Glomerular endothelial cell (primary cell): ENCODE data around the gene ZNF236. TPM values are rescaled to one million over a fixed set of nuclear protein-coding genes. Genes with fewer than 3 reads are reported as not detected.

Source experiments
- DNase-seq: peaks from one replicate; pipeline ENCODE4 v3.0.0-alpha.2; 2011; ENCODE audit warnings: low read depth, low spot score; ENCODE audit errors: extremely low read depth
- total RNA-seq: library from RNA; depleted of rRNA; stranded (reverse); fragments of >200 nt; gene quantifications from 2 replicates; pipeline ENCODE4 v1.2.3, GENCODE V29; 2015

The ZNF236 gene
- total RNA-seq, 1 donor from 2014 or later: 8.8 TPM

DNA sequence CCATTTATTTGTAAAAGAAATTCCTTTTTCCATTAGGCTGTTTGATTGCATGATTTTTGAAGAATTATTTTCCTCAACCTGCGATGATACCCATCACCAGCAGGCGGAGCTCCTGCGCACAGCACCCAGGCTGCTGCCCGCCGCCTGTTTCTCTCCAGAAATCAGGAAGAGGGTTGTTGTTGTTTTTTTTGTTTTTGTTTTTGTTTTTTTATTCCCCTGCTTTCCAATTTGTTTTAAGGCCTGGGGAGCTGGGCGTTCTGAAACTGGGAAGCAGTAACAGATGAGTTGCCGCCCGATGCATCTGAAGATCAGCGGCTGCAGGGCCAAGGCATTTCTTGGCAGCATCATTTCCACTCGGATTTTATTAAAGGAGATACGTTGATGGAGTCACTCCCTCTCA lies 178.2 kb downstream of the ZNF236 start:
- DNase-seq: peak; percentile 7

GRCh38 chr18:77001041-77001440 lies 178.7 kb downstream of the ZNF236 start:
- no peak for DNase-seq

DNA sequence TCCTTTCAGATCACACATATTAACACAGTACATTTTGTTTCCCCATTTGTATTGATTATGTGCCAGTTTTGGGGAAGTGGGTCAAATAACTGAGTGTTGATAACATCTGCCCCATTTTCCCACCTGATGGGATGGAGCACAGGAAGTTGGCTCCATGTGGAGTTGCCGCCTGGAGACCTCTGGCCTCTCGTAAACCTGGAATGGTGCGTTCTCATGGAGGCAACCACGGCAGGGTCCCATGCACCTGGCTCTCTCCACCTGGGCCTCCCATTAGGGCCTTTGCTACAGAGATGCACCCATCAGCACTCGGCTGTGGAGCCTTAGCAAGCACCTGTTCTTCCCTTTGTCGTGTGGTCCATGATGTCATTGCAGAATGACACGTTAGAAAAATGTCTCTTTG lies 179.6 kb downstream of the ZNF236 start:
- DNase-seq: no peak

DNA sequence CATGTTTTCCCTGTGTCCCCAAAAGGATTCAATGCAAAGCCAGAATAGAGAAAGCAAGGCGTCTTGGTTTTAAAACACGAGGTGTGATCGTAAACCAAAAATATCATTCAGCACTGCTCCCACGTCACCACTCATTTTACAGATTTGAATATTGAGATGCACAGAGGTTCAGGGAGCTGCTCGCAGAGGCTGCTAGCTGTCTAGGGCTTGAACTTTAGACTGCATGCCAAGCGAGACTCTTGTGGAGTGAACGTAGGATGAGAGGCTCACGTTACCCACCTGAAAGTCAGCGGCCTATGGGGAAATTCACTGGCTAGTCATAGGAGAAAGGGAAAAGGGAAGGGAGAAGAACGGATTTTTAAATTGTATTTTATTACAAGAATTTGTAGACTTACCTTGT lies 180.1 kb downstream of the ZNF236 start:
- no peak for DNase-seq

GRCh38 chr18:77003316-77003715 lies 181.0 kb downstream of the ZNF236 start:
- no peak for DNase-seq

DNA sequence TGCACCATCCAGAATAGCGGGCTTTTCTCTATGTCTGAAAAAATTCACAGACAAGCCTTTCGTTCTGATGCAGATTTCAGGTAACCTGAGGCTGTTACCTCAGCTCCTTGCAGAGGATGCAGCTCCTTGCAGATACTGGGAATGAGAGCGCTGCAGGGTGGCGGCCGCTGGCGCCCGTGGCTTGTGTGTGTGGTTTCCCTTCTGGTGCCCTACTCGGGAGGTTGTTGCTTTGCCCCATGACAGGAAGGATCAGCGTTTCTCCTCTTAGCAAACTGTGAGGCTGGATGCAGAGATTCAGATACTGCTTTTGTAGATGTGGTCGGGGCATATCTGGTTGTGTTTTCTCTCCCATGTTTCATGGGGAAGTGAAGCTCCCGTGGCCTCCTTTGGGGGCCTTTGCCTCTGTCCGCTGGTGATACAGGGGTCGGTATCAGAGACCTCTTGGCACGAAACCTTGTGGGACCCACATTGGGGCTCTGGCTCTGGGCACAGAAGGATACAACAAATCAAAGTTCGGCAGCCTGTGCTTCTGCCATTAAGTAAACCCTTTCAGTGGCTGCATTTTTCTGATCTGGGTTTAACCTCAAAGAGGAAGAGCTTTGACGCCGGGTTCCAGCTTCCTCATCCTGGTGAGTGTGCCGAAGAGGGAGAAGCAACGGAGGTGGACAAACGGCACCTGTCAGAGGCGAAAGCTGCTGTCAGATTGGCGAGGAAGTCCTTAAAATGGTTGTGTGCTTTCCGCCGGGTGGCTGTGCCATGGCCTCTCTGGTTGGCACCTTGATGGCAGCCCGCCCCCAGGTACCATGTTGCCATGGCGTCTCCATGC lies 182.4 kb downstream of the ZNF236 start:
- no peak for DNase-seq

GRCh38 chr18:77005651-77006195 lies 183.4 kb downstream of the ZNF236 start:
- DNase-seq: no peak

DNA sequence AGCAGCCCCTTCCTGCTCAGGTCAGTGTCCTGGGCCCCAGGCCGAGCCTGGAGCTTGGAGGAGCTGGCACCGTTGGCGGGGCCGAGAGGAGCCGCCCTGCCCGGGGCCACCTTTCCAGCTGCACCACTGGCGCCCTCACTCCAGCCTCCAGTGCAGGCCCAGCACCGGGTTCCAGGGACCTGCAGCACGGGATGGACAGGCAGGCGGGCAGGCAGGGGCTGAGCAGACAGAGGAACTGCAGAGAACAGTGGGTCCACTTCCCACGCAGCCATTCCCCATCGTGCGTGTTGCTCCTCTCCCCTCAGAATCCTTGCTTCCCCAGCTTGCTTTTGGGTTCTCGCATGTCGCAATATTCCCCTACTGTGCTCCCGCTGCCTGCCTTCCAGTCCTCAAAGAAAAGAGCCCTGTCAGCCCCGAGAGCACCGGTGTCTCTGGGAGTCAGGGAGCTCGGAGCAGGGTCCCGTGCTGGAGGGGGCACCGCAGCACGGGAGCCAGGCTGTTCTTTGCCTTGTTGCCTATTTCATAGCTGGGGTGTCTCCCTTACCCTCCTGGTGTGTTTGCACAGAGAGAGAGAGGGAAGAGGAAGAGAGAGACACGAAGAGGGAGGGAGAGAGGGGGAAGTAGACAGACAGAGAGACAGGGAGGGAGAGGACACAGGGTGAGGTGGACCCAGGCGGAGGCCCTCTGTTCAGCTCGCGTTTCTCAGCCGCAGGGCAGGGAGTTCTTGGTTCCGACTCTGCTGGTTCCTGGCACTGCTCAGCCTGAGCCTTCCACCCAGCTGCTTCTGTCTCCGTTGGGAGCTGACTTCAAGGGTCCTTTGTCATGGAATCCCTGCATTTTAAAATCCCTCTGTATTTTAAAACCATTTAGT lies 184.2 kb downstream of the ZNF236 start:
- no peak for DNase-seq

DNA sequence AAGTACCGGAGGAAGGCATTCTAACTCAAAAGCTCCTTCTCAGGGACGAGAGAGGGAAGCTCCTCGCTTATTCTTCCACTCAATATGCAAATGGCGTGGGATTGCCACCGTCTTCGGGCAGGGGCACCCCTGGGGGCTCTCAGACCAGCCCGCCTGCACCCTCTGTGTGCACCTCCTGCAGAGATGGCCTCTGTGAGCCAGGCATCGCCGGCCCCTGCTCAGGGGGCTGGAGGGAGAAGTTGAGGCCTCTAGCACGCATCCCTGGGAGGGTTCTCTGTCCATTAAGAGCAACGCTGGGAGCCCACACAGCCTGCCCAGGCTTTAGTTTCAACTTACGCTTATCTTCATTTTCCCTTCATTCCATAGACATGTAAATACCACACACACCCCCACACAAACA lies 184.9 kb downstream of the ZNF236 start:
- DNase-seq: no peak

DNA sequence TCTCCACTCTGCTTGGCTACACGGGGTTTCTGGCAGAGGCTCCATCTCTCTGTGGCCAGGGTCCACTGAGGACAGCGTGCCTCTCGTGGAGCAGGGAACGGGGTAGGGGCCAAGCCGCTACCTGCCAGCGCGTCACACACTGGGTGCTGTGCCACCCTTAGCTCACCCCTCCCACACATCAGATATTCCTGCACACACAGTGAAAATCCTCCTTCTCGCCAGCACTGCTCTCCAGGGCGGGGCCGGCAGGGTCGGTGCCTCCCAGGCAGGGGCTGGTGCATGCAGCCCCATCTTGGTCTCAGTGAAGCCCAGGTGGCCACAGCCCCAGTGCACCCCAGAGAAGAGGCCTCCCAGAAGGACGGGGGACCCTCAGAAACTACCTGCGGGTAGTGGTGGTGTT lies 185.6 kb downstream of the ZNF236 start:
- no peak for DNase-seq

DNA sequence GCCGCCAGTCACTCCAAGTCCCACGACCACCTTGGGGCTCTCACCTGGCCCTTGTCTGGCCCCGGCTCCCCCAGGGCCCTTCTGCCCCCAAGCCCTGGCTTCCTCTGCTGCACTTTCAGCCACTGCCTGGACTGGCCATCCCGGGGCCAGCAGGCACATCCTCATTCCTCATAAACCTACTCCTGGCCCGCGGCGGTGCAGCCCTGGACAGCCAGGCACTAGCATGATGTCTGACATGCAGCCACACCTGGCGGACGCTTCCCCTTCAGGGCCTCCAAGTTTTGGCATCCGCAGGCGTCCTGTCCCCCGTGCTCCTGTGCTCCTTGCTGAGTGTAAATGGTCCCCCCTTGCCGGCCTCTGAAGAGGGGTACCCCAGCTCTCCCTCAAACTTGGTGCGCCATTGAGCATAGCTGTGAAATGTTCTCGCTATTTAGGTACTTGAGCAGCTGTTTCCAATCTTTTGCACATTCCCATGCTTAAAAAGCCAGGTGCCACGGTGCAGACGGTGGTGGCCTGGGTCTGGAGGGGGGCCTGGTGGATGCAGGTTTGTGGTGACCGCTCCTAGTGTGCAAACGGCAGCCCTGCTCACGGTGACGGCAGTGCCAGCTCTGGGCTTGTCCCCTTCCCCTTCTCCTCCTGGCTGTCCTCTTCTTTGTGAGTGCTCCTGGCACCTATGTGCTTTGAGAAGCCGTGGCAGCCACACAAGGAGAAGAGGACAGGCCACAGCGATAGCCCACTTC lies 186.4 kb downstream of the ZNF236 start:
- no peak for DNase-seq

GRCh38 chr18:77009675-77010074 lies 187.3 kb downstream of the ZNF236 start:
- DNase-seq: no peak

- DNase-seq: no peak
Observed at GRCh38 chr18:77012120-77012519, 189.8 kb downstream of the ZNF236 start.

GRCh38 chr18:77012806-77013541 lies 190.6 kb downstream of the ZNF236 start:
- no peak for DNase-seq

GRCh38 chr18:77013811-77014521 lies 191.6 kb downstream of the ZNF236 start:
- DNase-seq: no peak

DNA sequence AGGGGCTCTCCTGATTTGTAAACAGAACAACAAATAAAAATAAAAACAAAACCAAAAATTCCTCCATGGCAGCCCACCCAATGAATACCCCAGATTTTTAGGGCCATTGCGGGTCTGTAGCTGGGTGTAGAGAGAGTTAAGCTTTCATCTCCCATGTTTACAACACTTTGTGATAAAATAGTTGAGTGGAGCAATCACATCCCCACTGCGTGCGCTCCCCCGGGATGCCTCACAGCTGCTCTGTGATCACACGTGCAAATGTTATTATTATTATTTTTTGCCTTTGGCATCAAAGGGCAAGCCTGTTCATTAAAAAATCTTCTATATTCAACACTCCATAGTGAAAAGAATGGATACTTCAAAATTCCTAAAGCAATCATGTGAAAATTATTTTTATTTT lies 192.2 kb downstream of the ZNF236 start:
- no peak for DNase-seq

DNA sequence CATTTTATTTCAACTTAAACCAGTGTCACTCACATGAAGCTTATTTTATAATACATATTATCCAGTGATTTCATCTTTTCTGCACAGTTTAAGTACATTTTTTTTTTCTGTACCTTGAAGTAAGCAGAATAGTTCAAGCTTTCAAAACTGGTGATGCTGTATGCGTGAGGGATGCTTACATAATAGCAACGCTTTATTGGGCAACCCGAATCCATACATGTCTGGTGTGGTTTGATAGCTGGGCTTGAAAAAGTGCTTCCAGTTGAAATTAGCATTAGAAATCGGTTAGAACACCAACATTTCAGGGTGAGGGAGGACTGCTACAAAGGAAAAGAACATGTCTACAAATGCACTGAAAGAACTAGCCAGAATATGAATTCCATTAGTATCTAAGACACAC lies 192.8 kb downstream of the ZNF236 start:
- DNase-seq: no peak

DNA sequence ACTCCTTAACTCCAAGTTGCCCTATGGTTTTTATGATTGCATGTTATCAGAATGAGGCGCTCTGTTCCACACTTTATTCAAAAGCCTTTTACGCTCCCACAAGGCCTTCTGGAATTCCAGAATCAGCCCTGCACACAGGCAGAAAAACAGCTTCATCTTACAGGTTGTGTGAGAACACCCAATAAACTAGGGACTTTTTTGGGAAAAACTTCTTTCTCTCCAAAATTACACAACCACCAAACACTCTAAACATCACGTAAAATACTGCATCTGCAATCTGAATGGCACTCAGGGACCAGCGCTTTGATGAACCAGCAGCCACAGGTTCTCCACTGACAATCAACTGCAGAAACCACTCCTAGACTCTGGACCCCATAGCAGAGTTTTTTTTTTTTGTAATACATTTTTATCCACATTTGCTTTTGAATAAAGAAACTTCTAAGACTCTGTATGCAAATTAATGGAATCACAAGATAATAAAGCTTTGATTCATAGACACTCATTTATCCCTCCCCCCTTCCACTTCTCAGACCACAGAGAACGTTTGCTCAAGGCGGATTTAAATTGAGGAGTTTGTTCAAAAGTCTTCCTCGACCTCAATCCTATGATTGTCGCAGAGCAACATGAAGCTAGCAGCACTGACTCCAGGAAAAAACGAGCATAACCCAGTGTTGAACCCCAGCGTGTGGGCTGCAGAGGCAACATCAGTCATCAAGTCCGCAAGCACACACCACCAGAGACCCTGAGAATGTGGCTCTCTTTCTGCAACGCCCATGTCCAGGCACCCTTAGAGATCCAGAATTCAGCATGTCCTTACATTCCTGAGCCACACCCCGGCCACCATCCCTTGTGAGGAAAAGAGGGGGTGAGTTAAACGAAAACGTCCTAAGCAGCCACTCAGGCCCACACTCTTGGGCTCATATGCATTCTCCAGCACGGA lies 193.7 kb downstream of the ZNF236 start:
- no peak for DNase-seq

DNA sequence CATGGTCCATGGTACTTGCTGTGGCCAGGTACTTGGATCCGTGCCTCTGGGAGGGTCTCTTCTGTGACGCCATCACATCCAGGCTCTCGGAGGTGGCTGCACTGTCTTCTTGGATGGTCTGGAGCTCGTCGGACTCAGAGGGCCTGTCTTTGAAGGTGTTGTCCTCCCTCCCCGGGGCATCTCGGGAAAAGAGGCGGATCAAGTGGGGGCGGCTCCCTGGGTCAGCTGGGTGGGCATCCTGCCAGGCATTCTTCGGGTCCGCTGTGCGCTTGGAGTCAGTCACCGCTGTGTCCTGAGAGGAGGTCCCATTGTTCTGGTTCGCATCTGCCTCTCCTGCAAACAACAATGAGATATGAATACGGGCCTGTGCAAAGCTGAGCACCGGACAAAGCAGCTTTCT lies 194.6 kb downstream of the ZNF236 start:
- no peak for DNase-seq
